Stimulated activated CD4-positive, alpha-beta T cell treated with anti-CD3 and anti-CD28 coated beads, Interleukin-4, amount 100 ng/mL, for 24 hours (primary cell): ENCODE results near the gene CELSR3.

Experiments
- DNase-seq: peaks from one replicate; pipeline ENCODE4 v3.0.0-alpha.2; 2020

The CELSR3 gene

GRCh38 chr3:48598323-48599076 is 64.2 kb downstream of the CELSR3 start:
- DNase-seq = no peak

- no peak for DNase-seq
Measured at GRCh38 chr3:48597408-48597800, 65.3 kb downstream of the CELSR3 start.

GRCh38 chr3:48596676-48597407 is 65.8 kb downstream of the CELSR3 start:
- DNase-seq = no peak

GRCh38 chr3:48596157-48596556 is 66.5 kb downstream of the CELSR3 start:
- no peak for DNase-seq

GRCh38 chr3:48595526-48596121 is 67.1 kb downstream of the CELSR3 start:
- no peak for DNase-seq

- DNase-seq = no peak
Measured at GRCh38 chr3:48595075-48595525, 67.6 kb downstream of the CELSR3 start, which contains the start of gene COL7A1. COL7A1 (minus strand) TSS chr3:48595329; CDS start chr3:48595159, 170 bp downstream.

- no peak for DNase-seq
Measured at GRCh38 chr3:48594417-48595049, 68.2 kb downstream of the CELSR3 start.

GRCh38 chr3:48593337-48593736 is 69.3 kb downstream of the CELSR3 start:
- DNase-seq = no peak

GRCh38 chr3:48592519-48593087 is 70.1 kb downstream of the CELSR3 start:
- DNase-seq = no peak

GRCh38 chr3:48591886-48592518 is 70.7 kb downstream of the CELSR3 start:
- DNase-seq = no peak

GRCh38 chr3:48591436-48591835 is 71.2 kb downstream of the CELSR3 start:
- no peak for DNase-seq

- DNase-seq = no peak
Measured at GRCh38 chr3:48588230-48588629, 74.5 kb downstream of the CELSR3 start.

- no peak for DNase-seq
Measured at GRCh38 chr3:48587686-48588085, 75.0 kb downstream of the CELSR3 start.
